ENCODE results near the gene AGBL4.

DNA sequence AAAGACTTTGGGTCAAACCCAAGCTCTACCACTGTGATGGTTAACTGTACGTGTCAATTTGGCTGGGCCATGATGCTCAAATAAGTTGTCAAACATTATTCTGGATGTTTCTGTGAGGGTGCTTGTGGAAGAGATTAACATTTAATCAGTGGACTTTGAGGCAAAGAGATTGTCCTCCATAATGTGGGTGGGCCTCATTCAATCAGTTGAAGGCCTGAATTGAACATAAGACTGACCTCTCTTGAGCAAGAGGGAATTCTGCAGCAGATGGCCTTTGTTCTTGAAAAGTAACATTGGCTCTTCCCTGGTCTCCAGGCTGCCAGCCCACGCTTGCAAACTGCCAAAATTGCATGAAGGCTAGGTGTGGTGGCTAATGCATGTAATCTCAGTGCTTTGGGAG lies 1457.3 kb downstream of the AGBL4 start:
- TF ChIP-seq CTCF (IDR thresholded peaks at IDR 0.05) (no peak), POLR2AphosphoS5 (IDR thresholded peaks at IDR 0.05) (no peak), POLR2A (IDR thresholded peaks at IDR 0.05) (no peak)
